GM21390 (cell line): ENCODE data around the gene NAA60.
"Not testable (repeated sequence)": the region's sequence is repeated elsewhere in the genome, so short reads cannot be mapped to it uniquely, and the experiment has no call there.

Source experiments
- ATAC-seq: cut with Tn5 transposase; IDR thresholded peaks from one replicate; pipeline ENCODE4 v1.9.1; 2021; ENCODE audit not compliant: unreplicated experiment

The NAA60 gene

GRCh38 chr16:3461151-3461550 is 17.7 kb downstream of the NAA60 start:
- no peak for ATAC-seq

GRCh38 chr16:3465301-3465700 is 21.8 kb downstream of the NAA60 start:
- no peak for ATAC-seq

DNA sequence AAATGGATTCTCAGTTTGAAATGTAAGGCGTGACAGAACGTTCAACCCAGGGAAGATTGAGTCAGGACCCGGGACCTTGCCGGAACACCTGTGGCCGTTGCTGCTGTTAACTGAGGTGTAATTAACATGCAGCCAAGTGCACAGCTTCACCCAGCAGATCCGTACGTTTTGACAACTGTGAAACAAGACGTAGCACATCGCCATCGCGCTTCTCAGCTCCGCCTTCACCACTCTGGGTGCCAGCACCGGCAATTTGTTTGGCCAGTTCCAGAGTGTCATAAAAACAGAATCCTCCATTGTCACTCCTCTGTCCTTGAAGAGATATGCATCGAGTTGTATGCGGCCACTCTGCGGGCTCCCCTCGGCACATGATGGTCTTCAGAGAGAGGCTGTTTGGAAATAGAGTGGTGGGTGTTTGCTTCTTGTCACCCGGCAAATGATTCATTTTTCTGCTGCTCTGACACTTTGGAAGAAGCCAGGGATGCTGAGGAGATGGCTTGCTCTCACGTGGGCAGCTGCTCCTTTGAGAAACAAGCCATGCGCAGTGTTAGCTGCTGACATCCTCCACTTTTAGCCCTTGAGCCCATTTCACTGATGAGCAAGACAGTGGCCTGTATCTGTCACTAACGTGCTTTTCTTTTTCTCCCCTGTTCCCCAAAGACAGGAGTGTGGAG is 22.6 kb downstream of the NAA60 start:
- ATAC-seq: no peak

DNA sequence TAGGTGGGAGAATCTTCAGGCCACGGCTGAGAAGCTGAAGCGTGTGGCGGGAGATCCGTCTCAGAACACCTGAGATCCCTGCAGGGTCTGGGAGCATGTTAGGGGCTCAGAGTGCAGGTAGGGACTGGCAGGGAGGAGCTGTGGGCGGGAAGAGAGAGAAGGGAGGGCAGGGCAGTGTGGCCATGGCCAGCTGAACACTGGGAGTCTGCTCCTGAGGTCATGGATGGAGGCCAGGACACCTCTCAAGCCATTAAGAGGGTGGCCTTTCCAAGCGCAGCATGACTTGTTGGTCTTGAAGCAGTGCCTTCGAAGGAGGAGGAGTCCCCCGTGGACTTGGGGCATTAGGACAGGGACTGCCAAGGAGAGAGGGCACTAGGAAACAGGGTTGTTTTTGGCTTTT is 23.7 kb downstream of the NAA60 start:
- no peak for ATAC-seq

DNA sequence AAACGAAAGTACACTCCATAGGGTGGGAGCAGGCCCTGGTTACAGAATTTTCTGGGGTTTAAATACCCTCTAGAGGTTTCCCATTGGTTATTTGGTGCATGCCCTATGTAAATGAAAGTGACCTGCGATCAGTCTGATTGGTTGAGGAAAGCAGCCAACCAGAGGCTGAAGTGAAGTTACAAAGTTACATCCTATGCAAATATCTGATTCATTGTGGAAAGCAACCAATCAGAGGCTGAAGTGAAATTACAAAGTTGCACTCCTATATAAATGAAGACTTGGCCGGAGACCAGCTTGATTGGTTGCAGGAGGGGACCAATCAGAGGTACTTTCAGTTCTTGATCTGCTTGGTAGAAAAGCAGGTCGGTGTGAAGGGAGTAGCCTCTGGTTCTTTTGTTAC is 24.4 kb downstream of the NAA60 start:
- ATAC-seq: no peak

DNA sequence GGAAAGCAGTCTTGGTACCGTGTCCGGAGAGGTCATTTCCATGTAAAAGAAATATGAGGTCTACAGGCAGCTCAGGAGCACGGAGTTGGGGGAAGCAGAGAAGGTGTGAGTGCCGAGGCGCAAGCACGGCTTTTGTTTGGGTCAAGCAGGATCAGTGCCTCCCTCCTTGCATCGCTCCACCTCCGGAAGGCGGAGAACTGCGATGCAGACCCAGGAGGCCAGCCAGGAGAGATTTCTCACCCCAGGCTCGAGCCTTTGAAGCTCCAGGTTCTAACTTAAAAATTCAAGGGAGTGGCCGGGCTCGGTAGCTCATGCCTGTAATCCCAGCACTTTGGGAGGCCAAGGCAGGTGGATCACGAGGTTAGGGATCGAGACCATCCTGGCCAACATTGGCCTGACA is 25.0 kb downstream of the NAA60 start:
- ATAC-seq: no peak

DNA sequence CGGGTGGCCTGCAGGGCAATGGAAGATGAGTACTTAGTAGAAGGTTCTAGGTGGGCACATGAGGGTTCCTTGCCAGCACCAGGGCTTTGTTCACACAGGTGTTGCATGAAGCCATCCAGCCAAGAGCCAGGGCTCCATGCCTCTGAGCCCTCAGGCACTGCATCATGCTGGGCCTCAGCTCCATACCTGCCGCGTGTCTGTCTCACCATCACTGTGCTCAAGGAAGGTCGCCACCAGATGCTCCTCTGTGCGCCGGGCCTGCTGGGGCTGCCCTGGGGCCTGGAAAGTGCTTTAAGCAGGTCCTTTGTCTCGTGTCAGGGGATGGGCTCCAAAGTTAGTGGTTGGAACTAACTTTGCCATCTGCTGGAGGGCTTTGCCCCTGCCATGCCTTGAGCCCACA is 26.3 kb downstream of the NAA60 start:
- no peak for ATAC-seq

- ATAC-seq: no peak
Observed at GRCh38 chr16:3470723-3471122, 27.2 kb downstream of the NAA60 start.

DNA sequence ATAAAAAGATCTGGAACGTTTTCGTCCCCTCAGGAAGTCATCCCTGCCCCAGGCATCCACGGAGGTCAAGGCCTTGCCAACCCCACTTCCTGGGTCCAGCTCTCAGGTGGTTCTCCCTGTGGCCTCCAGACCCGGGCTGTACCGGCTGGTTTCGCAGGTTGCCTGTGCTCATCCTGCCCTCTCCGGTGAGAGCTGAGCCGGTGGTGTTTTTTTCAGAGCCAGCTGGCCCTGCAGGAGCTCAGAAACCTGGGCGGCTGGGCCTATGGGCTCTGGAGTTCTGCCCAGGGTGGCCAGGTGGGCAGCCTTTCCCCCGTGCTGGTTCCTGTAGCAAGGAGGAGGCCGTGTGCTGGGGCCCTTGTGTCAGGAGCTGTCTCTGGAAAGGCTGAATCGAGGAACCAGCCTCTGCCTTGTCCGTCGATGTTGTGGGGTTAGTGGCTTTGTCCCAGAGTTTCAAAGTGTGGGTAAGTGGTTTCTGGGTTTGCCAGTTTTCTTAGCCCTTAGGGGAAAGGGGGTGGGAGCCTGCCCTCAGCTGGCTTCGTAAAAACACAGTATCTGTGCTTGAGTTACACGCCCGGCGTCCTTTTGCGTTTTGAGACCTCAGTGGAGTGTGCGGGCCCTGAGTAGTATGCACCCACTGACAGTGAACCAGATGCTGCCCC is 28.2 kb downstream of the NAA60 start:
- no peak for ATAC-seq

GRCh38 chr16:3472878-3473595 is 29.6 kb downstream of the NAA60 start:
- no peak for ATAC-seq

GRCh38 chr16:3473596-3473943 is 30.1 kb downstream of the NAA60 start:
- not testable (repeated sequence) for ATAC-seq

- ATAC-seq: no peak
Observed at GRCh38 chr16:3474136-3474779, 30.8 kb downstream of the NAA60 start.

DNA sequence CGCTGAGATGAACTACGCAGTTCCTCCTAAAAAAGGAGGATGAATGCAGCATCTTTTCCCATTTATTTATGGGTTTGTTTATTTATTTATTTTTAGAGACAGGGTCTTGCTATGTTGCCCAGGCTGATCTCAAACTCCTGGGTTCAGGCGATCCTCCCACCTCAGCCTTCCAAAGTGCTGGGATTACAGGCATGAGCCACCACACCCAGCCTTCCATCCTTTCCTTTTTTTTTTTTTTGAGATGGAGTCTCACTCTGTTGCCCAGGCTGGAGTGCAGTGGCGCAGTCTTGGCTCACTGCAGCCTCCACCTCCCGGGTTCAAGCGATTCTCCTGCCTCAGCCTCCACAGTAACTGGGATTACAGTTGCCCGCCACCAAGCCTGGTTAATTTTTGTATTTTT is 31.4 kb downstream of the NAA60 start:
- ATAC-seq: not testable (repeated sequence)

- ATAC-seq: no peak
Observed at GRCh38 chr16:3475604-3476375, 32.3 kb downstream of the NAA60 start.

- no peak for ATAC-seq
Observed at GRCh38 chr16:3476409-3476808, 32.9 kb downstream of the NAA60 start.

- no peak for ATAC-seq
Observed at GRCh38 chr16:3478242-3478925, 34.9 kb downstream of the NAA60 start.

- no peak for ATAC-seq
Observed at GRCh38 chr16:3479654-3480216, 36.3 kb downstream of the NAA60 start.

- no peak for ATAC-seq
Observed at GRCh38 chr16:3480901-3481695, 37.6 kb downstream of the NAA60 start.
